OCI-LY1 (cell line): ENCODE results near the gene PHAX.

ENCODE experiments used
- H2AFZ ChIP-seq: fragments of 200-600 bp; sonication (generic), shearing (Covaris generic); 2 replicates; pipeline ENCODE4 v1.6.0; 2014; ENCODE audit warnings: antibody characterized with exemption, mild to moderate bottlenecking, low read length
- H3F3A ChIP-seq: fragments of 200-600 bp; sonication (generic), shearing (Covaris generic); 2 replicates; pipeline ENCODE4 v1.6.0; 2014; ENCODE audit warnings: mild to moderate bottlenecking, antibody characterized with exemption, low read length, moderate library complexity; ENCODE audit not compliant: insufficient read depth
- H3K27ac ChIP-seq: fragments of 200-600 bp; sonication (generic); 2 replicates; pipeline ENCODE4 v1.5.1; 2014; ENCODE audit warnings: low read length, mixed run types, mild to moderate bottlenecking, low read depth; ENCODE audit not compliant: poor library complexity, severe bottlenecking
- H3K27me3 ChIP-seq: fragments of 200-600 bp; sonication (generic); 2 replicates; pipeline ENCODE4 v1.6.0; 2014; ENCODE audit warnings: antibody characterized with exemption, mild to moderate bottlenecking, low read length, moderate library complexity; ENCODE audit not compliant: insufficient read depth
- H3K36me3 ChIP-seq: fragments of 200-600 bp; sonication (generic); 2 replicates; pipeline ENCODE4 v1.6.1; 2014; ENCODE audit warnings: mild to moderate bottlenecking, antibody characterized with exemption, low read length, moderate library complexity, mixed read lengths; ENCODE audit not compliant: insufficient read depth
- H3K4me1 ChIP-seq: fragments of 200-600 bp; sonication (generic); 2 replicates; pipeline ENCODE4 v1.5.1; 2014; ENCODE audit warnings: mild to moderate bottlenecking, low read length, moderate library complexity; ENCODE audit not compliant: insufficient read depth, severe bottlenecking
- H3K4me2 ChIP-seq: fragments of 200-600 bp; sonication (generic), shearing (Covaris generic); 2 replicates; pipeline ENCODE4 v1.6.1; 2014; ENCODE audit warnings: low read length
- H3K4me3 ChIP-seq: fragments of 200-600 bp; sonication (generic); 2 replicates; pipeline ENCODE4 v1.5.1; 2014; ENCODE audit warnings: low read length, low read depth, mild to moderate bottlenecking, mixed read lengths; ENCODE audit not compliant: poor library complexity, severe bottlenecking
- H3K79me2 ChIP-seq: fragments of 200-600 bp; shearing (Covaris generic); 2 replicates; pipeline ENCODE4 v1.6.1; 2016; ENCODE audit warnings: mixed run types, low read length, mixed read lengths; ENCODE audit not compliant: insufficient read depth
- H3K9ac ChIP-seq: fragments of 200-600 bp; sonication (generic), shearing (Covaris generic); 2 replicates; pipeline ENCODE4 v1.6.1; 2014; ENCODE audit warnings: mild to moderate bottlenecking, low read length, mixed read lengths
- H3K9me2 ChIP-seq: fragments of 200-600 bp; sonication (generic), shearing (Covaris generic); 2 replicates; pipeline ENCODE4 v1.6.1; 2014; ENCODE audit warnings: low read depth, mild to moderate bottlenecking, low read length, mixed read lengths
- H3K9me3 ChIP-seq: fragments of 200-600 bp; shearing (Covaris generic); 2 replicates; pipeline ENCODE4 v1.6.1; 2014; ENCODE audit warnings: low read length, mixed read lengths
- H4K20me1 ChIP-seq: fragments of 200-600 bp; sonication (generic), shearing (Covaris generic); 2 replicates; pipeline ENCODE4 v1.6.0; 2016; ENCODE audit warnings: mild to moderate bottlenecking, low read length; ENCODE audit not compliant: insufficient read depth
- CTCF ChIP-seq: fragments of 200-600 bp; sonication (generic), shearing (Covaris generic); IDR thresholded peaks from 2 replicates; pipeline ENCODE4 v1.5.1; 2017; ENCODE audit warnings: mild to moderate bottlenecking, antibody characterized with exemption, low read length, moderate library complexity, mixed read lengths
- EZH2 ChIP-seq: fragments of 200-600 bp; sonication (generic), shearing (Covaris generic); IDR thresholded peaks from 2 replicates; pipeline ENCODE4 v1.8.0; 2017; ENCODE audit warnings: borderline replicate concordance, mixed run types, mild to moderate bottlenecking, antibody characterized with exemption, low read length, moderate library complexity, mixed read lengths

Gene PHAX

DNA sequence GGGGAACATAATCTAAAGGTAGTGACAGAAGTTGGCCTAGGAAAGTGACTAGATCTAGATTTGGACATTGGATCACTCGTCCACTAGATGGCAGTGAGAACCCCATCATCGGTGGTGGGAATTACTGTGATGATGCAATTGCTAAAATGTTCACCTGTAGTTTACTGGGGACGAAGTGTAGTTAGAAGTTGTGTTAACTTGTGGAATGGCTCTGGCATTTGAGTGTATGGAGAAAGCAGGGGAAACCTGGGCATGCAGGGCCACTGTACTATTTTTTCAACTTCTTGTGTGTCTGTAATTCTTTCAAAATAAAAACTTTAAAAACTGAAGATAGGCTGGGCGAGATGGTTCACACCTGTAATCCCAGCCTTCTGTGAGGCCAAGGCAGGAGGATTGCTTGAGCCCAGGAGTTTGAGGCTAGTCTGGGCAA, 75.5 kb downstream of the PHAX start:
- Histone ChIP-seq H3K4me1 (peaks cover 12% of the 10 kb centered on the region), H3F3A (no peaks in the 10 kb centered on the region), H3K79me2 (no peaks in the 10 kb centered on the region), H3K4me2 (no peak overlapping the region), H3K27me3 (0 out of 2 replicates have a peak, but pooled peaks cover 4% of the 10 kb centered on the region), H3K9ac (no peak overlapping the region), H2AFZ (no peak overlapping the region), H3K4me3 (no peak overlapping the region), H3K9me2 (no peaks in the 10 kb centered on the region), H3K36me3 (no peaks in the 10 kb centered on the region), H3K9me3 (no peaks in the 10 kb centered on the region), H4K20me1 (no peaks in the 10 kb centered on the region), H3K27ac (no peak overlapping the region)
- TF ChIP-seq EZH2, result no peak
- peak; percentile 83 for TF ChIP-seq CTCF
